ENCODE measurements around the gene PHC2. TPM values are rescaled to one million over a fixed set of nuclear protein-coding genes. Genes with fewer than 3 reads are reported as not detected.

Gene PHC2
- total RNA-seq, 1 donor from 2014 or later: 99.5 TPM

- no peak for TF ChIP-seq CTCF (IDR thresholded peaks at IDR 0.05; ENCODE audit: unreplicated experiment)
These were observed 110.2 kb downstream of the PHC2 start, which contains the start of gene A3GALT2 for GRCh38 chr1:33320619-33321165. Gene A3GALT2, minus strand, starts transcription at chr1:33321098. Its CDS starts 0 bp downstream, at chr1:33321098.

GRCh38 chr1:33319949-33320618, 110.8 kb downstream of the PHC2 start:
- H3K9me3 Mint-ChIP-seq: no peaks in the 10 kb centered on the region
- H3K36me3 Mint-ChIP-seq: peaks cover 11% of the 10 kb centered on the region
- DNase-seq (ENCODE audit: low spot score in 2 of 2, unreplicated experiment in 2 of 2): no peak
- H3K4me1 Mint-ChIP-seq: peaks cover 2% of the 10 kb centered on the region
- TF ChIP-seq CTCF (IDR thresholded peaks at IDR 0.05; ENCODE audit: unreplicated experiment): no peak
- no peak overlapping the region for H3K4me3 Mint-ChIP-seq
- H3K27ac Mint-ChIP-seq: no peak overlapping the region
- no peaks in the 10 kb centered on the region for H3K27me3 Mint-ChIP-seq (ENCODE audit: low read depth)

More at GRCh38 chr1:33320619-33321165, 110.2 kb downstream of the PHC2 start, which contains the start of gene A3GALT2:
- Mint-ChIP-seq H3K27me3 (ENCODE audit: low read depth) (no peaks in the 10 kb centered on the region), H3K4me1 (peaks cover 2% of the 10 kb centered on the region), H3K4me3 (no peak within 1 kb of the TSS), H3K27ac (no peak within 1 kb of the TSS), H3K9me3 (no peaks in the 10 kb centered on the region), H3K36me3 (peaks cover 15% of the 10 kb centered on the region)
- DNase-seq (ENCODE audit: low spot score in 2 of 2, unreplicated experiment in 2 of 2): no peak

GRCh38 chr1:33319186-33319948, 111.5 kb downstream of the PHC2 start:
- Mint-ChIP-seq H3K9me3 (no peaks in the 10 kb centered on the region), H3K4me1 (no peaks in the 10 kb centered on the region)

GRCh38 chr1:33317946-33318345, 112.9 kb downstream of the PHC2 start:
- H3K4me3 Mint-ChIP-seq: no peak overlapping the region
- H3K36me3 Mint-ChIP-seq: peaks cover 2% of the 10 kb centered on the region
- no peaks in the 10 kb centered on the region for H3K9me3 Mint-ChIP-seq
- H3K4me1 Mint-ChIP-seq: no peaks in the 10 kb centered on the region
- no peak for TF ChIP-seq CTCF (IDR thresholded peaks at IDR 0.05; ENCODE audit: unreplicated experiment)
- no peak for DNase-seq (ENCODE audit: low spot score in 2 of 2, unreplicated experiment in 2 of 2)
- no peak overlapping the region for H3K27ac Mint-ChIP-seq
- H3K27me3 Mint-ChIP-seq (ENCODE audit: low read depth): no peaks in the 10 kb centered on the region

More at GRCh38 chr1:33319186-33319948, 111.5 kb downstream of the PHC2 start:
- Mint-ChIP-seq H3K4me3 (no peak overlapping the region), H3K27ac (no peak overlapping the region), H3K36me3 (peaks cover 9% of the 10 kb centered on the region), H3K27me3 (ENCODE audit: low read depth) (no peaks in the 10 kb centered on the region)
- no peak for TF ChIP-seq CTCF (IDR thresholded peaks at IDR 0.05; ENCODE audit: unreplicated experiment)
- no peak for DNase-seq (ENCODE audit: low spot score in 2 of 2, unreplicated experiment in 2 of 2)

GRCh38 chr1:33317354-33317753, 113.5 kb downstream of the PHC2 start:
- no peaks in the 10 kb centered on the region for H3K4me1 Mint-ChIP-seq
- H3K27ac Mint-ChIP-seq: no peak overlapping the region
- H3K36me3 Mint-ChIP-seq: peaks cover 2% of the 10 kb centered on the region
- DNase-seq (ENCODE audit: low spot score in 2 of 2, unreplicated experiment in 2 of 2): no peak
- no peaks in the 10 kb centered on the region for H3K27me3 Mint-ChIP-seq (ENCODE audit: low read depth)
- no peak overlapping the region for H3K4me3 Mint-ChIP-seq
- no peak for TF ChIP-seq CTCF (IDR thresholded peaks at IDR 0.05; ENCODE audit: unreplicated experiment)
- H3K9me3 Mint-ChIP-seq: no peaks in the 10 kb centered on the region

All from mesothelial cell of epicardium (in vitro differentiated cells).